T-helper 2 cell treated with Interferon-gamma antibody and Interleukin-4, amounts not matched to agents 5 μg/mL and 100 μg/mL, for 36 hours (primary cell): ENCODE results near the gene RPS6KA1.
A peak's percentile ranks its signal among the peaks of the same experiment; 100 is the strongest.
"Not testable (repeated sequence)": the region's sequence is repeated elsewhere in the genome, so short reads cannot be mapped to it uniquely, and the experiment has no call there.

Experiments used
- DNase-seq: peaks from one replicate; pipeline ENCODE4 v3.0.0; 2021; ENCODE audit warnings: low spot score
- H3K27ac Mint-ChIP-seq: one replicate; pipeline ENCODE4 v1.8.0; 2021; ENCODE audit warnings: mild to moderate bottlenecking, mixed read lengths
- H3K27me3 Mint-ChIP-seq: one replicate; pipeline ENCODE4 v1.8.0; 2021; ENCODE audit warnings: low read depth, mixed read lengths
- H3K36me3 Mint-ChIP-seq: one replicate; pipeline ENCODE4 v1.8.0; 2021; ENCODE audit warnings: low read depth, mixed read lengths
- H3K4me1 Mint-ChIP-seq: one replicate; pipeline ENCODE4 v1.8.0; 2021; ENCODE audit warnings: low read depth, mixed read lengths
- H3K4me3 Mint-ChIP-seq: one replicate; pipeline ENCODE4 v1.8.0; 2022; ENCODE audit warnings: mild to moderate bottlenecking, moderate library complexity, mixed read lengths
- H3K9me3 Mint-ChIP-seq: one replicate; pipeline ENCODE4 v1.8.0; 2021; ENCODE audit warnings: mixed read lengths

The RPS6KA1 gene

GRCh38 chr1:26607186-26607585 lies 77.6 kb downstream of the RPS6KA1 start:
- Mint-ChIP-seq H3K4me1 (peaks cover 4% of the 10 kb centered on the region), H3K27ac (no peak overlapping the region), H3K4me3 (no peak overlapping the region), H3K9me3 (no peaks in the 10 kb centered on the region), H3K36me3 (no peaks in the 10 kb centered on the region), H3K27me3 (peaks cover 15% of the 10 kb centered on the region)
- no peak for DNase-seq

GRCh38 chr1:26608895-26609294 lies 79.3 kb downstream of the RPS6KA1 start:
- H3K4me3 Mint-ChIP-seq, result no peak overlapping the region
- H3K9me3 Mint-ChIP-seq, result no peaks in the 10 kb centered on the region
- no peaks in the 10 kb centered on the region for H3K4me1 Mint-ChIP-seq
- no peaks in the 10 kb centered on the region for H3K36me3 Mint-ChIP-seq
- H3K27ac Mint-ChIP-seq, result no peak overlapping the region
- H3K27me3 Mint-ChIP-seq, result peaks cover 17% of the 10 kb centered on the region
- DNase-seq, result no peak

- Mint-ChIP-seq H3K27ac (no peak overlapping the region), H3K4me1 (no peaks in the 10 kb centered on the region)
These were observed 81.2 kb downstream of the RPS6KA1 start for GRCh38 chr1:26610781-26611180.

DNA sequence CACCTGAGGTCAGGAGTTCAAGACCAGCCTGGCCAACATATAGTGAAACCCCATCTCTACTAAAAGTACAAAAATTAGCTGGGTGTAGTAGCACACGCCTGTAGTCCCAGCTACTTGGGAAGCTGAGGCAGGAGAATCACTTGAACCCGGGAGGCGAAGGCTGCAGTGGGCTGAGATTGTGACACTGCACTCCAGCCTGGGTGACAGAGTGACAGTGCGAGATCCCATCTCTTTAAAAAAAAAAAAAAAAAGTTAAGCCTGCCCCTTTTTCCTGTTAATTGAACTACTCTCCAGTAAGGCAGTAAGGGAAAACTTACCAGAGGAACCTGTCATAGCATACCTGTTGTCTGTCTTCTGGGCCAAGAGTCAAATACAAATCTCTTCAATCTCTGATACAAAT lies 83.1 kb downstream of the RPS6KA1 start:
- not testable (repeated sequence) for H3K9me3 Mint-ChIP-seq, H3K36me3 Mint-ChIP-seq

More at GRCh38 chr1:26610781-26611180, 81.2 kb downstream of the RPS6KA1 start:
- Mint-ChIP-seq H3K4me3 (no peak overlapping the region), H3K27me3 (peaks cover 17% of the 10 kb centered on the region), H3K9me3 (no peaks in the 10 kb centered on the region), H3K36me3 (no peaks in the 10 kb centered on the region)
- DNase-seq, result no peak

DNA sequence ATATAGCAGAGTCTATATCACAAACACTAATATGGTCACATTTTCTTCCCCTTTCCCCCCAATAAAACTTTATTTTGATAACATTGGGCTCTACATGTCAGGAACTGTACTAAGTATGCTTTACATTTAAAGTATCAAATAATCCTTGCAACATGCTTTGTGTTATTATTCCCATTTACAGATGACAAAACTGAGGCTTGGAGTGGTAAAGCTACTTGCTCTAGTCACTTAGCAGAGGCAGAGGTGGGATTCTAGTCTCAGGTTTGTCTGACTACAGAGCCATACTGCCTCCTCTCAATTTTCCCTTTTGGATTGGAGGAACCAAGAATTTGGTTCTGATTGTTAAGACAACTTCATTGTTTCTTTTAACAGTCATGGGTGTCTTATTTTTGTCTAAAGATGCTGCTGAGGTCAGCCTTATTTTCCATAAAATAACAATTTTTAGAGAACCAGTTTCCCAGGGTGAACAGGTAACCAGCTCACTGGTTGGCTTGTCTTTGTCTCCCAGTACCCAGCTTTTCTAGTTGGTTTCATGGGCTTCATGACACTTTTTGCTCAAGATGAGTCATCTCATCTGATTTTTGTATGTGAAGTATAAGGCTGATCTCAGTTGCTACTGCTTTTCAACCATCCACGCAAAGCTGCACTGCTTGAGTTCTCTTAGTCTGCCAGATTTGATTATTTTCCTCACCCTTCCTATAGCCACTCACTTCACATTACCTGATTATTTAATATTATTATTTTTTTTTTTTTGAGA lies 85.3 kb downstream of the RPS6KA1 start:
- no peaks in the 10 kb centered on the region for H3K36me3 Mint-ChIP-seq
- H3K27ac Mint-ChIP-seq, result no peak overlapping the region
- H3K4me3 Mint-ChIP-seq, result no peak overlapping the region
- H3K9me3 Mint-ChIP-seq, result no peaks in the 10 kb centered on the region
- no peak for DNase-seq
- peaks cover 17% of the 10 kb centered on the region for H3K27me3 Mint-ChIP-seq
- peaks cover 10% of the 10 kb centered on the region for H3K4me1 Mint-ChIP-seq

More for the DNA sequence above, 83.1 kb downstream of the RPS6KA1 start:
- H3K27me3 Mint-ChIP-seq, result peaks cover 17% of the 10 kb centered on the region
- H3K4me1 Mint-ChIP-seq, DNase-seq, H3K4me3 Mint-ChIP-seq, H3K27ac Mint-ChIP-seq: not testable (repeated sequence)

GRCh38 chr1:26616881-26617280 lies 87.3 kb downstream of the RPS6KA1 start:
- no peak overlapping the region for H3K27ac Mint-ChIP-seq
- DNase-seq, result no peak

DNA sequence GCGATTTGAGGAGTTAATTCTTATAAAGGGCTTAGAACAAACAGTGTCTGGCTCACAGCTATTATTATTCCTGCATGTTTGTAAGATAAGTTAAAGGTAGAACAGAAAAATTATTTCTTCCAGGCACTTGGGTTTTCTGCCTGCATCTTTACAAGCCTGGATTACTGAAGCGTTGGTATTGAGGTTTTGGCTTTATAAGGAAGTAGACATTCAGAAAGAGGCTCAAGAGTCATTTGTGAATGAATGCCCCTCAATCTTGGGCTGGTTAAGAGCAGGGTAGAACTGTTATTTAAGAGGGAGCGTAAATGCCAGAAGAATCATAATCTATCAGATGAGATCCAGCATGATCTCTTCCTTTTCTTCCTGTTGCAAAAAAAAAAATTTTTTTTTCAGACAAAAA lies 89.0 kb downstream of the RPS6KA1 start:
- Mint-ChIP-seq H3K36me3 (no peaks in the 10 kb centered on the region), H3K27ac (no peak overlapping the region), H3K4me1 (peaks cover 22% of the 10 kb centered on the region), H3K4me3 (peak overlapping the region; percentile 17), H3K9me3 (no peaks in the 10 kb centered on the region), H3K27me3 (no peaks in the 10 kb centered on the region)
- DNase-seq, result no peak

More at GRCh38 chr1:26616881-26617280, 87.3 kb downstream of the RPS6KA1 start:
- Mint-ChIP-seq H3K27me3 (peaks cover 3% of the 10 kb centered on the region), H3K4me1 (peaks cover 19% of the 10 kb centered on the region), H3K9me3 (no peaks in the 10 kb centered on the region), H3K36me3 (no peaks in the 10 kb centered on the region), H3K4me3 (no peak overlapping the region)
